Nephron progenitor cell (in vitro differentiated cells): ENCODE data around the gene KSR1.
"Not testable (repeated sequence)": the region's sequence is repeated elsewhere in the genome, so short reads cannot be mapped to it uniquely, and the experiment has no call there.

ENCODE experiments used
- DNase-seq: peaks from one replicate; pipeline ENCODE4 v3.0.0; 2021
- H3K27ac Mint-ChIP-seq: 2 replicates; pipeline ENCODE4 v1.8.0; 2021; ENCODE audit warnings: mild to moderate bottlenecking, moderate library complexity, mixed read lengths
- H3K27me3 Mint-ChIP-seq: 2 replicates; pipeline ENCODE4 v1.8.0; 2021; ENCODE audit warnings: mild to moderate bottlenecking, low read depth, mixed read lengths; ENCODE audit not compliant: poor library complexity
- H3K36me3 Mint-ChIP-seq: 2 replicates; pipeline ENCODE4 v1.8.0; 2021; ENCODE audit warnings: low read depth, mixed read lengths
- H3K4me1 Mint-ChIP-seq: 2 replicates; pipeline ENCODE4 v1.8.0; 2021; ENCODE audit warnings: mixed read lengths
- H3K4me3 Mint-ChIP-seq: 2 replicates; pipeline ENCODE4 v1.8.0; 2021; ENCODE audit warnings: mild to moderate bottlenecking, moderate library complexity, mixed read lengths
- H3K9me3 Mint-ChIP-seq: 2 replicates; pipeline ENCODE4 v1.8.0; 2021; ENCODE audit warnings: mild to moderate bottlenecking, moderate library complexity, mixed read lengths
- TF ChIP-seq, protein P1 (sequence below): fragments of 200-600 bp; sonication (generic); IDR thresholded peaks from 2 replicates; pipeline ENCODE4 v1.5.0; 2021; ENCODE audit warnings: antibody characterized with exemption

KSR1 gene

DNA sequence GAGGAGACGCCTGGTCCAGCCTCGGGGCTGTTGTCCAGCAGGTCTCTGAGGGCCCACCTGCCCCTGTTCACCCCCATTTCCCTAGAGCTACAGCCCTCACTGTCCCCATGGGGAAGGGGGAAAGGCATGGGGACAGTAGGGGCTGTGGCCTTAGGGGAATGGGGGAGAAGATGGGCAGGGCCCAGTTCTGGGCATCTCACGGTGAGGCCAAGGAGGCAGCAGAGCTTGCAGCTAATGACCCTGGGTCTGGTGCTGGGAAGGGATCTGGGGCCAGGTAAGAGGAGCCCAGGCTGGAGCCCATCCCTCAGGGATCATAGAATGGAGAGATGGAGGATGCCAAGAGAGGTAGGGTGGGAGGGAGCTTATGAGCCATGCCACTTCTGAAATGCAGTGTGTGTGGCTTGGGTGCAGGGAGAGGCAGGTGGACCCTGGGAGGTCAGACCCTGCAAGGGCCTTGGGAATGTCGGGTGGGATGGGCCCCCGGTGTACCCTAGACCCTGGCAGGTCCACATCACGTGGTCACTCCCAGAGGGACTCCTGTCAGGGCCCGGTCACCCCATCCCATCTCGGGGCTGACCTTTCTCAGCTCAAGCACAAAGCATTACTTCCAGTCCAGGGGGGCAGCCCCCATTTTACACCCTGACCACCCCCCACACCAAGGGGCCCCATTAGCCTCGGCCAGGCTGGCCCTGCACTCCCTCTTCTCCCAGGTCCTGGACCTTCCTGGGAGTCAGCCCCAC lies 35.9 kb upstream of the KSR1 start:
- H3K27me3 Mint-ChIP-seq, result peaks cover 3% of the 10 kb centered on the region
- no peaks in the 10 kb centered on the region for H3K9me3 Mint-ChIP-seq
- TF ChIP-seq, protein P1, sequence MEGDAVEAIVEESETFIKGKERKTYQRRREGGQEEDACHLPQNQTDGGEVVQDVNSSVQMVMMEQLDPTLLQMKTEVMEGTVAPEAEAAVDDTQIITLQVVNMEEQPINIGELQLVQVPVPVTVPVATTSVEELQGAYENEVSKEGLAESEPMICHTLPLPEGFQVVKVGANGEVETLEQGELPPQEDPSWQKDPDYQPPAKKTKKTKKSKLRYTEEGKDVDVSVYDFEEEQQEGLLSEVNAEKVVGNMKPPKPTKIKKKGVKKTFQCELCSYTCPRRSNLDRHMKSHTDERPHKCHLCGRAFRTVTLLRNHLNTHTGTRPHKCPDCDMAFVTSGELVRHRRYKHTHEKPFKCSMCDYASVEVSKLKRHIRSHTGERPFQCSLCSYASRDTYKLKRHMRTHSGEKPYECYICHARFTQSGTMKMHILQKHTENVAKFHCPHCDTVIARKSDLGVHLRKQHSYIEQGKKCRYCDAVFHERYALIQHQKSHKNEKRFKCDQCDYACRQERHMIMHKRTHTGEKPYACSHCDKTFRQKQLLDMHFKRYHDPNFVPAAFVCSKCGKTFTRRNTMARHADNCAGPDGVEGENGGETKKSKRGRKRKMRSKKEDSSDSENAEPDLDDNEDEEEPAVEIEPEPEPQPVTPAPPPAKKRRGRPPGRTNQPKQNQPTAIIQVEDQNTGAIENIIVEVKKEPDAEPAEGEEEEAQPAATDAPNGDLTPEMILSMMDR, result no peak
- H3K36me3 Mint-ChIP-seq, result no peaks in the 10 kb centered on the region
- H3K4me3 Mint-ChIP-seq, result no peak overlapping the region
- H3K4me1 Mint-ChIP-seq, result peaks cover 4% of the 10 kb centered on the region
- DNase-seq, result no peak
- no peak overlapping the region for H3K27ac Mint-ChIP-seq

DNA sequence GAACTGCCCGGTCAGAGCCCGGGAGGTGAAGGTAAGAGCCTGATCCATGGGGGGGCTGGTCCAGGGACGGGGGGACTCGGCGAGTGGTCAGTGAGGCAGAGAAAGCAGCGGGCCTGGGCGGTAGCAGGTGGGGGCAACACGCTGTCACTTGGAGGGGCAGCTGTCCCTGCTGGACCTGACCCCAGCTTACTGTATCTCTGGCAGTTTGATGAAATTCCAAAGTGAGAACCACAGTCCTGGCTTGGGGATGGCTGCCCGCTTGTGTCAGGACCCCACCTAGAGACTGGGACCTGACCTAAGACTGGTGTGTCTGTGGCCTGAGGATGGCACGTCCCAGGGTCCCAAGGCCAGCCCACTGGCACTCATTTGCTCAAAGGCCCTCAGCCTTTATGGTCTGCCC lies 35.1 kb upstream of the KSR1 start:
- no peak for DNase-seq
- H3K4me1 Mint-ChIP-seq, result peaks cover under 1% of the 10 kb centered on the region
- H3K4me3 Mint-ChIP-seq, result no peak overlapping the region
- TF ChIP-seq, protein P1, result no peak
- H3K27ac Mint-ChIP-seq, result no peak overlapping the region
- H3K9me3 Mint-ChIP-seq, result no peaks in the 10 kb centered on the region
- H3K36me3 Mint-ChIP-seq, result no peaks in the 10 kb centered on the region
- H3K27me3 Mint-ChIP-seq, result peaks cover 3% of the 10 kb centered on the region

DNA sequence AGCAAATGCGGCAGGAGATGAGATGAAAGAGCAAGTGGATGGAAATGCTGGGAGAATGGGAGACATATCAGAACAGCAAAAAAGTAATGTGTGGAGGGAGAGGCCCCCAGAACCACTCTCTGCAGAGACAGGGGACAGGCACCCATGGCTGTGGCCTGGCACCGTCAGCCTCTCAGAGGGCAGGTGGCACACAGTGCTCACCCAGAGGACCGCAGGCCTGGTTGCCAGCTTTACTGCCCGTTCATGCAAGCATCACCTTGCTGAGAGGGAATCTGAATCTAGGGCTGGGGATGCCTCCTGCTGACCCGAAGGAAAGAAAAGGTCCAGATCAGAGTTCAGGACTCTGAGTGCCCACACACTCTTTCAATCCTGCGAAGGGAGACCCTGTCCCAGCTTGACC lies 34.6 kb upstream of the KSR1 start:
- H3K4me1 Mint-ChIP-seq, H3K27ac Mint-ChIP-seq, H3K9me3 Mint-ChIP-seq, H3K36me3 Mint-ChIP-seq, DNase-seq, H3K27me3 Mint-ChIP-seq, H3K4me3 Mint-ChIP-seq: not testable (repeated sequence)

DNA sequence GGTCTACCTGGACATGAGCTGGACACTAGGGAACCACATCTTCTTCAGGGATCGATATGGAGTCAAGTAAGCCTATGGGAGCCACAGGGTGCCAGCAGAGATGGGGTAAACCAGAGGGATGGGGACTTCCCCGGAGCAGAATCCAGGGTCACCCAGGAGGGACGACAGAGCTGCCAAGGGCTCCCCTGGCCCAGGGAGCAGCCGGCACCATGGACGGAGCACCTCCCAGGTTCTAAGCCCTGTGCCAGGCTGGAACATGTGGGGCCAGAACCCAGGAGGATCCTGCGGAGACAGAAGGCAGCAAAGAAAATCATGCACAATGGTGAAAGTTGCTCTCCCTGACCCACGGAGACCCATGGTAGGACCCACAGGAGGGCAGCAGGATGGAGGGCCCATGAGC lies 33.6 kb upstream of the KSR1 start:
- no peaks in the 10 kb centered on the region for H3K4me1 Mint-ChIP-seq
- peaks cover 3% of the 10 kb centered on the region for H3K9me3 Mint-ChIP-seq
- no peak overlapping the region for H3K27ac Mint-ChIP-seq
- no peaks in the 10 kb centered on the region for H3K36me3 Mint-ChIP-seq
- H3K27me3 Mint-ChIP-seq, result peaks cover 3% of the 10 kb centered on the region
- DNase-seq, result no peak
- TF ChIP-seq, protein P1, result no peak
- no peak overlapping the region for H3K4me3 Mint-ChIP-seq

DNA sequence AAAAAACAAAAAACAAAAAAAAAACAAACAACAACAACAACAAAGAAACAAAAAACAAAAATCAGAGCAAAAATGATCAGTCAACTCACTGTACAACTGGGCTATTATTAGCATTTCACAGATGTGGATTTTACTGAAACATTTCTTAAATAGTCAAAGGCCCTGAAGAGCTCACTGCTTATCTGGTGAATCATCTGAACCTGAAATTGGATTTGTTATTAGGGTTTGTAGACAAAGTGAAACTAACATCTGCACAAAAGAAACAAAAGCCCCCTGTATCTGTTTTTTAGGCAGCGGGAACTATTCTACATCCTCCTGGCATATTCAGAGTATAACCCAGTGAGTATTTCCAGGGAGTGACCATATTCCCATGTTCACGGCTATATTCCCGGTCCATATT lies 32.6 kb upstream of the KSR1 start:
- no peak overlapping the region for H3K4me3 Mint-ChIP-seq
- H3K9me3 Mint-ChIP-seq, result peaks cover 9% of the 10 kb centered on the region
- H3K27me3 Mint-ChIP-seq, result peaks cover 3% of the 10 kb centered on the region
- H3K4me1 Mint-ChIP-seq, result no peaks in the 10 kb centered on the region
- H3K36me3 Mint-ChIP-seq, result no peaks in the 10 kb centered on the region
- TF ChIP-seq, protein P1, result no peak
- no peak for DNase-seq
- H3K27ac Mint-ChIP-seq, result no peak overlapping the region

DNA sequence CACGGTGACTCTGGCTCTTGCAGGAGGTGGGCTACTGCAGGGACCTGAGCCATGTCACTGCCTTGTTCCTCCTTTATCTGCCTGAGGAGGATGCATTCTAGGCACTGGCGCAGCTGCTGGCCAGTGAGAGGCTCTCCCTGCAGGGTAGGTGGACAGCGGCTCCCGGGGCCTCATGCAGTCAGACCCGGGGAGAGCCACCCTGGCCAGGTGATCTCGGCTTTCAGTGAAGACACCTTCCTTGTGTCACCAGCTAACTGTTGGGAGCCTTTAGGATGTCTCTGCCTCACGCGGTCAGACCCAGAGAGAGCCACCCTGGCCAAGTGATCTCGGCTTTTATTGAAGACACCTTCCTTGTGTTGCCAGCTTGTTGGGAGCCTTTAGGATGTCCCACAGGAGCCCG lies 31.7 kb upstream of the KSR1 start:
- TF ChIP-seq, protein P1, result no peak
- Mint-ChIP-seq H3K27ac (no peak overlapping the region), H3K4me3 (no peak overlapping the region), H3K36me3 (no peaks in the 10 kb centered on the region), H3K27me3 (peaks cover 3% of the 10 kb centered on the region), H3K4me1 (no peaks in the 10 kb centered on the region), H3K9me3 (peaks cover 12% of the 10 kb centered on the region)
- no peak for DNase-seq
